ENCODE results near the gene NUDT2.

DNA sequence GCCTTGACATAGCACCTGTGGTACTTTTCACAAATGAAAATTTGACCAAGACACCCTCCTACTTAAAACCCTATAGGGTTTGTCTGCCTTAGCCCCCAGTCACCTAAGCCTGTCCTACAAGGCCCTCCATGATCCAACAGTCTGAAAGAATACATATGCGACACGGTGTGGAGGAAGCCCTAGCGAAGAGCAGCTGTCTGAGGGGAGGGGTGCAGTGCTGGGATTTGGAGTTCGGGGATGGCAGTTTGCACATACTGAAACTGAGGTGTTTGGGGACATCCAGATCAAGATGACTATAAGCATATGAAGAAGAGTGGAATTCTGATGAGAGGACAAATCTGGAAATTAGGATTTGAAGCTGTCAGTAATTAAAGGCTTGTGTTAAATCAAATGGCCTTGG is 54.5 kb downstream of the NUDT2 start:
- TF ChIP-seq, protein P1, sequence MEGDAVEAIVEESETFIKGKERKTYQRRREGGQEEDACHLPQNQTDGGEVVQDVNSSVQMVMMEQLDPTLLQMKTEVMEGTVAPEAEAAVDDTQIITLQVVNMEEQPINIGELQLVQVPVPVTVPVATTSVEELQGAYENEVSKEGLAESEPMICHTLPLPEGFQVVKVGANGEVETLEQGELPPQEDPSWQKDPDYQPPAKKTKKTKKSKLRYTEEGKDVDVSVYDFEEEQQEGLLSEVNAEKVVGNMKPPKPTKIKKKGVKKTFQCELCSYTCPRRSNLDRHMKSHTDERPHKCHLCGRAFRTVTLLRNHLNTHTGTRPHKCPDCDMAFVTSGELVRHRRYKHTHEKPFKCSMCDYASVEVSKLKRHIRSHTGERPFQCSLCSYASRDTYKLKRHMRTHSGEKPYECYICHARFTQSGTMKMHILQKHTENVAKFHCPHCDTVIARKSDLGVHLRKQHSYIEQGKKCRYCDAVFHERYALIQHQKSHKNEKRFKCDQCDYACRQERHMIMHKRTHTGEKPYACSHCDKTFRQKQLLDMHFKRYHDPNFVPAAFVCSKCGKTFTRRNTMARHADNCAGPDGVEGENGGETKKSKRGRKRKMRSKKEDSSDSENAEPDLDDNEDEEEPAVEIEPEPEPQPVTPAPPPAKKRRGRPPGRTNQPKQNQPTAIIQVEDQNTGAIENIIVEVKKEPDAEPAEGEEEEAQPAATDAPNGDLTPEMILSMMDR (IDR thresholded peaks at IDR 0.05), result no peak
- TF ChIP-seq POLR2A (IDR thresholded peaks at IDR 0.05; ENCODE audit: low read depth) (no peak), POLR2AphosphoS5 (IDR thresholded peaks at IDR 0.05) (no peak), EP300 (IDR thresholded peaks at IDR 0.05) (no peak)

All from esophagus muscularis mucosa (tissue), 4 donors.